K562 (cell line): Measurements from ENCODE around the gene GJB2. TPM values are rescaled to one million over a fixed set of nuclear protein-coding genes. Genes with fewer than 3 reads are reported as not detected.

Experiments
- ATAC-seq: fragments of 200-7000 bp; cut with Tn5 transposase; 3 replicates; pipeline ENCODE4 v1.9.1; 2020; ENCODE audit warnings: moderate library complexity
- BruUV-seq: library from RNA; stranded (reverse); fragments of 400-500 nt; replicated peaks from 2 replicates; lab custom pipeline; 2021; lab: Mats Ljungman, UMichigan
- CTCF ChIA-PET: fragments of 300-600 bp; formaldehyde crosslinking; extraction: SDS; loops from one replicate; lab custom pipeline; 2021; ENCODE audit warnings: low intra/inter-chr PET ratio; lab: Yijun Ruan, JAX
- POLR2A ChIA-PET: fragments of 300-600, 350-650 bp; sonication (Branson Sonifier 250); formaldehyde crosslinking; extraction: SDS; loops from one replicate; lab custom pipeline; 2021; ENCODE audit warnings: antibody characterized with exemption, inconsistent platforms; lab: Yijun Ruan, JAX
- DNase-seq, 4 experiments: peaks; one replicate each; pipeline versions ENCODE4 v3.0.0 to v3.0.0-alpha.2; 2011 to 2018; ENCODE audit warnings: low spot score in 3 of 4, mixed read lengths in 3 of 4; ENCODE audit errors: extremely low read depth in 1 of 4
- FAIRE-seq: peaks from 2 replicates; lab custom pipeline; 2011; peaks lifted over from hg19 to GRCh38; lab: Jason Lieb, UNC
- H2AFZ ChIP-seq: 2 replicates; pipeline ENCODE4 v1.6.0; 2011; ENCODE audit warnings: low read depth, low read length, control low read depth, inconsistent platforms
- H3K27ac ChIP-seq: fragments of 200-600 bp; 3 replicates; pipeline ENCODE4 v1.8.0; 2011; ENCODE audit warnings: low read depth, mild to moderate bottlenecking, control low read depth, inconsistent platforms, low read length, moderate library complexity, mixed read lengths; ENCODE audit errors: extremely low read depth
- H3K27me3 ChIP-seq, 2 experiments: fragments of 300-600 bp in 1 of 2; 2 replicates in 1 of 2; 3 replicates in 1 of 2; pipeline versions ENCODE4 v1.6.0 to v1.8.0; 2011; ENCODE audit warnings: inconsistent platforms in 2 of 2, low read length in 2 of 2, mild to moderate bottlenecking in 1 of 2, mixed read lengths in 1 of 2, moderate library complexity in 1 of 2; ENCODE audit not compliant: control insufficient read depth in 2 of 2, insufficient read depth in 2 of 2
- H3K36me3 ChIP-seq: fragments of 300-600 bp; 3 replicates; pipeline ENCODE4 v1.8.0; 2011; ENCODE audit warnings: mild to moderate bottlenecking, low read length, inconsistent platforms; ENCODE audit not compliant: control insufficient read depth, insufficient read depth
- H3K4me1 ChIP-seq, 2 experiments: fragments of 200-600 bp in 1 of 2; replicated peaks in 1 of 2; 2 replicates in 1 of 2; 3 replicates in 1 of 2; pipeline versions ENCODE4 v1.5.1 to v1.8.0; 2011; ENCODE audit warnings: inconsistent platforms in 2 of 2, low read length in 2 of 2, mild to moderate bottlenecking in 1 of 2, mixed read lengths in 1 of 2, moderate library complexity in 1 of 2; ENCODE audit not compliant: control insufficient read depth in 2 of 2, insufficient read depth in 2 of 2
- H3K4me2 ChIP-seq: 2 replicates; pipeline ENCODE4 v1.6.1; 2011; ENCODE audit warnings: low read length, control low read depth, inconsistent platforms, mixed read lengths; ENCODE audit not compliant: insufficient read depth
- H3K4me3 ChIP-seq: fragments of 200-600 bp; sonication (generic), shearing (Covaris generic); 2 replicates; pipeline ENCODE4 v1.5.1; 2016; ENCODE audit warnings: control low read depth, inconsistent platforms
- H3K79me2 ChIP-seq: fragments of 200-600 bp; 3 replicates; pipeline ENCODE4 v1.8.0; 2011; ENCODE audit warnings: low read length, inconsistent platforms; ENCODE audit not compliant: control insufficient read depth, insufficient read depth
- H3K9ac ChIP-seq, 2 experiments: 2 replicates each; pipeline versions ENCODE4 v1.6.0 to v1.6.1; 2011; ENCODE audit warnings: low read depth in 2 of 2, low read length in 2 of 2, control low read depth in 1 of 2, inconsistent platforms in 1 of 2, mild to moderate bottlenecking in 1 of 2, mixed read lengths in 1 of 2; ENCODE audit not compliant: insufficient read depth in 1 of 2
- H3K9me1 ChIP-seq: one replicate; pipeline ENCODE4 v1.6.0; 2011; ENCODE audit warnings: inconsistent platforms, mild to moderate bottlenecking, low read length, moderate library complexity; ENCODE audit not compliant: control insufficient read depth, insufficient read depth
- H3K9me3 ChIP-seq: replicated peaks from 2 replicates; pipeline ENCODE4 v1.5.1; 2011; ENCODE audit warnings: low read depth, low read length, inconsistent platforms; ENCODE audit not compliant: control insufficient read depth, insufficient read depth
- H4K20me1 ChIP-seq: replicated peaks from 2 replicates; pipeline ENCODE4 v1.6.1; 2011; ENCODE audit warnings: low read length, inconsistent platforms, mixed read lengths; ENCODE audit not compliant: control insufficient read depth, insufficient read depth
- BACH1 ChIP-seq: fragments of 200-800 bp; sonication (Bioruptor generic); IDR thresholded peaks from 2 replicates; pipeline ENCODE4 v1.6.1; 2016; ENCODE audit warnings: missing genetic modification characterization, missing compliant biosample characterization
- HNRNPL ChIP-seq: fragments of 200-400 bp; formaldehyde crosslinking; IDR thresholded peaks from 2 replicates; pipeline ENCODE4 v1.6.1; 2017; ENCODE audit warnings: low read depth, mild to moderate bottlenecking, low read length
- HSF4 ChIP-seq: fragments of 250-450 bp; sonication (Bioruptor Pico); IDR thresholded peaks from 2 replicates; pipeline ENCODE4 v2.1.2; 2022; ENCODE audit warnings: mild to moderate bottlenecking, moderate library complexity, borderline replicate concordance
- RAD51 ChIP-seq: fragments of 450-650 bp; IDR thresholded peaks from 2 replicates; pipeline ENCODE4 v1.7.1; 2016; ENCODE audit warnings: low read depth, mild to moderate bottlenecking, borderline replicate concordance
- RFX1 ChIP-seq: fragments of 450-650 bp; IDR thresholded peaks from 2 replicates; pipeline ENCODE4 v1.6.1; 2016; ENCODE audit warnings: mild to moderate bottlenecking, moderate library complexity
- SMC3 ChIP-seq: conservative IDR thresholded peaks from 2 replicates; pipeline ENCODE4 v1.6.1; 2011; ENCODE audit warnings: low read depth, low read length, improper control_type of control experiment; ENCODE audit not compliant: insufficient read depth
- ZNF274 ChIP-seq: IDR thresholded peaks from 2 replicates; pipeline ENCODE4 v1.6.1; 2011; ENCODE audit warnings: low read depth, mild to moderate bottlenecking, low read length, moderate library complexity, borderline replicate concordance
- WGBS: fragments of 100-300 bp; shearing (Covaris generic); methylation state at CpG from one replicate; pipeline ENCODE4 v1.1.6; 2016; ENCODE audit warnings: low coverage, mixed read lengths; ENCODE audit not compliant: insufficient coverage; ENCODE audit errors: missing lambda C conversion rate; 5-methylcytosine and 5-hydroxymethylcytosine counted together
- in situ Hi-C: fragments of 300-500 bp; cut with MboI; formaldehyde crosslinking; loops from 4 replicates; pipeline ENCODE4 v1.15.0; 2018; ENCODE audit warnings: inconsistent platforms, mixed read lengths
- intact Hi-C: fragments of 100-400 bp; cut with micrococcal nuclease; formaldehyde crosslinking; loops from 2 replicates; pipeline ENCODE4 v1.14.2; 2022
- polyA plus RNA-seq, 8 experiments: library from polyadenylated mRNA; depleted of rRNA in 4 of 8; stranded (reverse) in 5 of 8; unstranded in 3 of 8; fragments of >200 nt; fragmentation: Nextera tagmentation in 2 of 8; fragmentation: Illumina TruSeq in 1 of 8; extraction: Ambion mirVana in 2 of 8; extraction: Trizol in 1 of 8; gene quantifications; 2 replicates each; pipeline versions ENCODE4 v1.2.1 to v1.2.3, GENCODE V29; 2011 to 2014; ENCODE audit warnings: inconsistent platforms in 1 of 8, missing spikeins in 1 of 8
- total RNA-seq, 7 experiments: library from RNA; depleted of rRNA in 6 of 7; stranded (reverse); fragments of >200 nt in 6 of 7; fragmentation: Illumina TruSeq in 2 of 7; extraction: Trizol in 2 of 7; gene quantifications; 2 replicates each; pipeline versions ENCODE4 v1.2.1 to v1.2.3, GENCODE V29; 2011 to 2021; ENCODE audit warnings: low replicate concordance in 1 of 7
- TF ChIP-seq, protein P1 (sequence below), 2 experiments: fragments of 450-650 bp; IDR thresholded peaks; 2 replicates each; pipeline ENCODE4 v1.6.1; 2016
- TF ChIP-seq, protein P2 (sequence below): fragments of 200-800 bp; sonication (Bioruptor generic); IDR thresholded peaks from 2 replicates; pipeline ENCODE4 v1.6.1; 2017; ENCODE audit warnings: missing genetic modification characterization, missing compliant biosample characterization
- TF ChIP-seq, protein P3 (sequence below): sonication (generic); formaldehyde crosslinking; IDR thresholded peaks from 2 replicates; pipeline ENCODE4 v1.8.0; 2022; ENCODE audit warnings: missing genetic modification reagents, mild to moderate bottlenecking, borderline replicate concordance

Gene GJB2
- total and polyA plus RNA-seq, 9 of the 15 experiments (the other 6 are each of a cell fraction or from before 2014, with no cell fraction given), result not detected

DNA sequence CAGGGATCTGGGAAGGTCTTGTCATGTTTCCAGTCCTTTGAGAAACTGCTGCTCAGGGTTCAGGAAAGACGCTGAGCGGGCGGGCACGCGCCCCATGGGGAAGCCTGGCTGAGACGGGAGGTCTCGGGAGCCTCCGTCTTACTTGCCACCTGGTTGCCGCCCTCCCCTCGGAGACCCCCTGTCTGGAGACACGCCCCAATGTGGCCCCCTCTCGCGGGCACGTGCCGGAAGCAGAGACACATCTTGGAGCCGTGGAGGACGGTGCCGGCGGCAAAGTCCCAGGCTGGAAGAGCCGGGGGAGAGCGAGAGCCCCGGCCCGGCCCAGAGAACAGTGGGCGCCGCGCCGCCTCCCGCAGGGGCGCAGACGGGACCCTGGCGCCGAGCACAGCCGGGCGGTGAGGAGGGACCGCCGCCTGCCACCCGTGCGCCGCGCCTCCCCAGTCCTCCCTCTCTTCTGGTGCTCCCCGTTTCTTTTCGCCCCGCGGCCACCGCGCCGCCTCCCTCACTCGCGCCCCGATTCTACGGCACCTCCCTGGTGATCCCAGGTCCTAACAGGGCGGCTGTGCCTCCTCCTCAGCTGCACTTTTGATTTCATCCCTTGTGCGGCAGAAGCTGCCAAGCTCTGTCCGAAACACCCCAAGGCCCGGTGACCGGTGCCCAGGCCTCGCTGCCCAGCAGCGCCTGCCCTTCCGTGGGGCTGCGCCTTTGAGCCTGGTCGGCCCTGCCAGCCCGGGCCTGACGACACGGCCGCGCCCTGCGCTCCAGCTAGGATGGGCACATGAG lies 15.5 kb downstream of the GJB2 start (continued):
- TF ChIP-seq, protein P1, sequence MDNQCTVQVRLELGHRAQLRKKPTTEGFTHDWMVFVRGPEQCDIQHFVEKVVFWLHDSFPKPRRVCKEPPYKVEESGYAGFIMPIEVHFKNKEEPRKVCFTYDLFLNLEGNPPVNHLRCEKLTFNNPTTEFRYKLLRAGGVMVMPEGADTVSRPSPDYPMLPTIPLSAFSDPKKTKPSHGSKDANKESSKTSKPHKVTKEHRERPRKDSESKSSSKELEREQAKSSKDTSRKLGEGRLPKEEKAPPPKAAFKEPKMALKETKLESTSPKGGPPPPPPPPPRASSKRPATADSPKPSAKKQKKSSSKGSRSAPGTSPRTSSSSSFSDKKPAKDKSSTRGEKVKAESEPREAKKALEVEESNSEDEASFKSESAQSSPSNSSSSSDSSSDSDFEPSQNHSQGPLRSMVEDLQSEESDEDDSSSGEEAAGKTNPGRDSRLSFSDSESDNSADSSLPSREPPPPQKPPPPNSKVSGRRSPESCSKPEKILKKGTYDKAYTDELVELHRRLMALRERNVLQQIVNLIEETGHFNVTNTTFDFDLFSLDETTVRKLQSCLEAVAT (IDR thresholded peaks at IDR 0.05), result no peak
- TF ChIP-seq, protein P2, sequence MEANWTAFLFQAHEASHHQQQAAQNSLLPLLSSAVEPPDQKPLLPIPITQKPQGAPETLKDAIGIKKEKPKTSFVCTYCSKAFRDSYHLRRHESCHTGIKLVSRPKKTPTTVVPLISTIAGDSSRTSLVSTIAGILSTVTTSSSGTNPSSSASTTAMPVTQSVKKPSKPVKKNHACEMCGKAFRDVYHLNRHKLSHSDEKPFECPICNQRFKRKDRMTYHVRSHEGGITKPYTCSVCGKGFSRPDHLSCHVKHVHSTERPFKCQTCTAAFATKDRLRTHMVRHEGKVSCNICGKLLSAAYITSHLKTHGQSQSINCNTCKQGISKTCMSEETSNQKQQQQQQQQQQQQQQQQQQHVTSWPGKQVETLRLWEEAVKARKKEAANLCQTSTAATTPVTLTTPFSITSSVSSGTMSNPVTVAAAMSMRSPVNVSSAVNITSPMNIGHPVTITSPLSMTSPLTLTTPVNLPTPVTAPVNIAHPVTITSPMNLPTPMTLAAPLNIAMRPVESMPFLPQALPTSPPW (CRISPR knock-in tag), result no peak

DNA sequence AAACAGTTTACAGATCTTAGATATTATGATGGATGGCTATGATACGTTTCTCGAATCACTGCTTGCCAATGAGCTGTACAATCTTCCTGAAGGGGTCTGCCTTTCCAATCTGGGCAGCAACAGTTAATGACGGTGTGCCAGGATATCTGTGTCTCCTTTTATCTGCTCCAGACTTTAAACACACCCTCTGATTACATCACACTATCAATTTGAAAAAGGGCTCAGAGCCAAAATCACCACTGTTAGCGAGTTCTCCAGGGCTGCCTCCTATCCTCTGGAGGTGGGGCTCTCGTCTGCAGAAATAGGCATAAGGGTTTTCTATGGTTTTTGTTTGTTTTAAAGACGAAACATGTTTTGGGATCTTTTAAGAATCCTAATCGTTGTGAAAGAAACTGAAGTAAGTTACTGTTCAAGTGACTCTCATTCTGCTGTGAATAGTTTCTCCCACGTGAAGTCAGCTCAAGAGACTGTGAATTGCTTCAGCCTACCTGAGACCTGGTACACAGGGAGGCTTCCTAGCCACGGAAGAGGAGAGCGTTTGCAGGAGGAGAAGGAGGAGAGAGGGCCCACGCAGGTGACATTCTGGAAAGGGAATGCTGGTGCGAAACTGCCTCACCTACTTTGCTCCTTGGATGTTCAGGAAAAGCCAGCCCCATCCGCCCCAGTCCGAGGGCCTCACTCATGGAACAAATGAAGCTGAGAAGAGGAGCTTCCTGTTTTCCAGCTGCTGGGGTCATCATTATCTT lies 16.7 kb downstream of the GJB2 start:
- no peak for FAIRE-seq
- no peak for DNase-seq
- CTCF ChIA-PET, result interaction anchor here (0.7 kb wide), 1 partner anchor 247 kb away, joined by 5 read pairs; no protein-coding TSS in a partner anchor
- POLR2A ChIA-PET, result no interaction called here
- Histone ChIP-seq H3K36me3 (no peaks in the 10 kb centered on the region), H3K79me2 (no peaks in the 10 kb centered on the region), H2AFZ (no peak overlapping the region), H3K4me1 (peaks cover 0 to 5% of the 10 kb centered on the region in 2 experiments; a peak in 2 of 5 replicates), H3K4me3 (no peak overlapping the region), H3K9me1 (no peaks in the 10 kb centered on the region), H4K20me1 (no peaks in the 10 kb centered on the region)
- in situ Hi-C loops, result no loop called here
- no TSS peak for BruUV-seq
- no peak for ATAC-seq
- TF ChIP-seq HSF4 (no peak), RFX1 (no peak), BACH1 (tag) (no peak), RAD51 (no peak), SMC3 (no peak), HNRNPL (no peak), ZNF274 (no peak)
- TF ChIP-seq, protein P3, sequence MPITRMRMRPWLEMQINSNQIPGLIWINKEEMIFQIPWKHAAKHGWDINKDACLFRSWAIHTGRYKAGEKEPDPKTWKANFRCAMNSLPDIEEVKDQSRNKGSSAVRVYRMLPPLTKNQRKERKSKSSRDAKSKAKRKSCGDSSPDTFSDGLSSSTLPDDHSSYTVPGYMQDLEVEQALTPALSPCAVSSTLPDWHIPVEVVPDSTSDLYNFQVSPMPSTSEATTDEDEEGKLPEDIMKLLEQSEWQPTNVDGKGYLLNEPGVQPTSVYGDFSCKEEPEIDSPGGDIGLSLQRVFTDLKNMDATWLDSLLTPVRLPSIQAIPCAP (CRISPR knock-in tag), result no peak
- TF ChIP-seq, protein P1 (IDR thresholded peaks at IDR 0.05), result no peak
- TF ChIP-seq, all 486 proteins: peak for 0
- intact Hi-C loops, result no loop called here
- no peaks in the 10 kb centered on the region for H3K9me3 ChIP-seq
- H3K4me2 ChIP-seq, result no peak overlapping the region
- H3K27ac ChIP-seq, result no peak overlapping the region
- H3K27me3 ChIP-seq, result peaks cover 10 to 37% of the 10 kb centered on the region in 2 experiments; a peak in 4 of 5 replicates
- H3K9ac ChIP-seq, result no peak overlapping the region
- 2% methylated on average over 10 of the region's 14 CpGs for WGBS
